GM12864 (cell line): Measurements from ENCODE around the gene RERE.
A peak's percentile ranks its signal among the peaks of the same experiment; 100 is the strongest.

ENCODE experiments used
- DNase-seq: peaks from one replicate; pipeline ENCODE4 v3.0.0-alpha.2; 2011; ENCODE audit warnings: low read depth
- H3K4me3 ChIP-seq: 2 replicates; pipeline ENCODE4 v1.5.1; 2011; ENCODE audit warnings: mild to moderate bottlenecking, low read depth, low read length, control low read depth
- TF ChIP-seq, protein P1 (sequence below): IDR thresholded peaks from 2 replicates; pipeline ENCODE4 v1.5.1; 2011; ENCODE audit warnings: low read depth, mild to moderate bottlenecking, moderate library complexity, low read length, control low read depth, inconsistent platforms; ENCODE audit errors: missing control alignments

RERE gene

DNA sequence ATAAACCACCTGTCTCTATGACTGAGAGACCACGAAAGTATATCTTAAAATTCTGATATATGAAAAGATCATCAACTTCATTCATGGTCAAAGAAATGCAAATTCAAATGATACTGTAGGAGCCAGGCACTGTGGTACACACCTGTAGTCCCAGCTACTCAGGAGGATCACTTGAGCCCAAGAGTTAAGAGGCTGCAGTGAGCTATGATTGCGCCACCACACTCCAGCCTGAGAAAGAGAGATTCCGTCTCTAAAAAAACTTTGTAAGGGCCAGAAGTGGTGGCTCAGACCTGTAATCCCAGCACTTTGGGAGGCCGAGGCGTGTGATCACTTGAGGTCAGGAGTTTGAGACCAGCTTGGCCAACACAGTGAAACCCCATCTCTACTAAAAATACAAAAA lies 17.0 kb downstream of the RERE start:
- TF ChIP-seq, protein P1, sequence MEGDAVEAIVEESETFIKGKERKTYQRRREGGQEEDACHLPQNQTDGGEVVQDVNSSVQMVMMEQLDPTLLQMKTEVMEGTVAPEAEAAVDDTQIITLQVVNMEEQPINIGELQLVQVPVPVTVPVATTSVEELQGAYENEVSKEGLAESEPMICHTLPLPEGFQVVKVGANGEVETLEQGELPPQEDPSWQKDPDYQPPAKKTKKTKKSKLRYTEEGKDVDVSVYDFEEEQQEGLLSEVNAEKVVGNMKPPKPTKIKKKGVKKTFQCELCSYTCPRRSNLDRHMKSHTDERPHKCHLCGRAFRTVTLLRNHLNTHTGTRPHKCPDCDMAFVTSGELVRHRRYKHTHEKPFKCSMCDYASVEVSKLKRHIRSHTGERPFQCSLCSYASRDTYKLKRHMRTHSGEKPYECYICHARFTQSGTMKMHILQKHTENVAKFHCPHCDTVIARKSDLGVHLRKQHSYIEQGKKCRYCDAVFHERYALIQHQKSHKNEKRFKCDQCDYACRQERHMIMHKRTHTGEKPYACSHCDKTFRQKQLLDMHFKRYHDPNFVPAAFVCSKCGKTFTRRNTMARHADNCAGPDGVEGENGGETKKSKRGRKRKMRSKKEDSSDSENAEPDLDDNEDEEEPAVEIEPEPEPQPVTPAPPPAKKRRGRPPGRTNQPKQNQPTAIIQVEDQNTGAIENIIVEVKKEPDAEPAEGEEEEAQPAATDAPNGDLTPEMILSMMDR, result no peak
- H3K4me3 ChIP-seq, result no peak overlapping the region
- DNase-seq, result no peak

DNA sequence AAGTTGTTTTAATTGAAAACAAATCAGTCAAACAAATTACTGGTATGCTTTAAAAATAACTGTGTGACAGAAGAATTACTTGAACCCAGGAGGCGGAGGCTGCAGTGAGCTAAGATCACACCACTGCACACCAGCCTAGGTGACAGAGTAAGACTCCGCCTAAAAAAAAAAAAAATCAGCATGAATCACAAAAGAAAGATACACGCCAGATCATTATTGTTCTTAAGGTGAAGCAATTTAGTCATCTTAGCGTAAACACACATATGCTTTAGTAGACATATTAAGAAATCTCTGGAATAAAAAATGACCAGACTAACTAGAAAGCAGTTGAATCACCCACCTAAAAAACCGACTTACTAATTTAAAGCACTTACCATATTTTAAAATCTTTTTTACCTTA lies 20.2 kb downstream of the RERE start:
- DNase-seq, result no peak
- no peak overlapping the region for H3K4me3 ChIP-seq
- TF ChIP-seq, protein P1, result no peak

DNA sequence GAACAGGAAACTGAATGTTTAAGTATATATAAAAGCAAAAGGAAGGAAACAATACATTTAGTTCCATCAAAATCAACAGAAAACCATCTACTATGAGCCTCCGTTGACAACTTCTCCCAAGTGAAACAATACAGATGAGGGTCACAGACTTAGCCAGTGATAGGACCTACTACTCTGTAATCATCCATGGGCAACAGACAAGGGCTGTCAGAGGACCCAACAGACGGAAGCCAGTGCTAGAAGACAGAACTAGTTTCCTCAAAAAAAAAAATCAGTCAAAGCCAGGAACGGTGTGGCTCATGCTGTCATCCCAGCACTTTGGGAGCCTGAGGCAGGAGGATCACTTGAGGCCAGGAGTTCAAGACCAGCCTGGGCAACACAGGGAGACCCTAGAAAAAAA lies 20.6 kb downstream of the RERE start:
- no peak for DNase-seq
- no peak overlapping the region for H3K4me3 ChIP-seq
- TF ChIP-seq, protein P1, result no peak

DNA sequence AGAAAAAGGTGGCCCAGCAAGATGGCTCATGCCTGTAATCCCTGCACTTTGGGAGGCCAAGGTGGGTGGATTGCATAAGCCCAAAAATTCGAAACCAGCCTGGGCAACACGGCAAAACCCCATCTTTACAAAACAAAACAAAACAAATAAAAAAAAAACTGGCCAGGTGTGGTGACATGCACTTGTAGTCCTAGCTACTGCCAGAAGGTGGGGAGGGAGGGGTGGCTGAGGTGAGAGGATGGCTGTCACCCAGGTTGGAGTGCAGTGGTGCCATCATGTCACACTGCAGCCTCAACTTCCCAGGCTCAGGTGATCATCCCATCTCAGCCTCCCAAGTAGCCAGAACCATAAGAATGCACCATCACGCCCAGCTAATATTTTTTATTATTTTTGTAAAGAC lies 22.8 kb downstream of the RERE start:
- TF ChIP-seq, protein P1, result peak; percentile 16
- DNase-seq, result no peak
- no peak overlapping the region for H3K4me3 ChIP-seq

DNA sequence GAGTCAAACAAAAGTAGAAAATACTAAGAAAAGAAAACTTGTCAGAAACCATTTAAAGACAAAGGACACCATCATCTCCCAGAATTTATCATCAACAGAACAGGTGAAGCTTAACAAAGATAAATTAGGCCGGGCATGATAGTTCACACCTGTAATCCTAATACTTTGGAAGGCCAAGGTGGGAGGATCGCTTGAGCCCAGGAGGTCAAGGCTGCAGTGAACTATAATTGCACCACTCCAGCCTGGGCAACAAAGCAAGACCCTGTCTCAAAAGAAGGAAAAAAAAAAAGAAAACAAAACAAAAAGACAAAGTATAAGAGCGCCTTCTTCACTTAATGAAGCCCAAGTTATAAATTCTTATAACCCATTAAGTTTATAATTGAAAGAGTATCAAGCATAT lies 25.6 kb downstream of the RERE start:
- DNase-seq, result no peak
- H3K4me3 ChIP-seq, result no peak overlapping the region
- TF ChIP-seq, protein P1, result no peak

DNA sequence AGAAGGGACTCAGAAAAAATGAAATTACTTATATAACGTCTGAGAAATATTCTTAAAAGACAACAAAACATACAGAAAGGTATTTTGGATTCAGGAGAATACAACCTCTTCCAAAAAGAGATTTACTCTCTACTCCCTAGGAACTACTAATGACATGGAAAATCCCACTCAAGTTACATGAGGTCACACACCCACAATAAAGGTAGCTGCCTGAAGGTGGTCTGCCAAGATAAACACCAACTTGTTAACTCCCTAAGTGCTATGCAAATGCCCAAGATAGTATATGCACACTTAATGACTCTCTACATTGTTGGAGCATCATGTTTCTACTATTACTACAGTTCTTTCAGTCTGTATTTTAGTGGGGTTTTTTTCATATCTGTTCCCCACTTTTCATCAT lies 26.5 kb downstream of the RERE start:
- no peak overlapping the region for H3K4me3 ChIP-seq
- DNase-seq, result no peak
- TF ChIP-seq, protein P1, result no peak

DNA sequence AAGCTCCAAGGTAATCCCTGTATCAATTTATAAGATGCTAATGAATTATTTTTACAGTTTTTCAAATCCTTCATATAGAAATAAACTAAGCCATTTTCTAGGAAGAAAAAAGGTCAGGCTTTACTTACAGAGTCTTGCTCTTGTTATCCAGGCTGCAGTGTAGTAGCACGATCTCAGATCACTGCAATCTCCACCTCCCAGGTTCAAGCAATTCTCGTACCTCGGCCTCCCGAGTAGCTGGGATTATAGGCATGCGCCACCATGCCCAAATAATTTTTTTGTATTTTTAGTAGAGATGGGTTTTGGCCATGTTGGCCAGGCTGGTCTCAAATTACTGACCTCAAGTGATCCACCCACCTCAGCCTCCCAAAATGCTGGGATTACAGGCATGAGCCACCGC lies 27.0 kb downstream of the RERE start:
- TF ChIP-seq, protein P1, result no peak
- H3K4me3 ChIP-seq, result no peak overlapping the region
- DNase-seq, result no peak
